AG04449 (cell line): Measurements from ENCODE around the gene PPL.

Experiments
- CTCF ChIA-PET: fragments of 350-600 bp; formaldehyde crosslinking; extraction: SDS; loops from one replicate; lab custom pipeline; 2021; ENCODE audit warnings: antibody characterized with exemption; lab: Yijun Ruan, JAX
- POLR2A ChIA-PET: fragments of 400-600, 350-600 bp; formaldehyde crosslinking; extraction: SDS; loops from one replicate; lab custom pipeline; 2020; ENCODE audit warnings: antibody characterized with exemption, inconsistent platforms; lab: Yijun Ruan, JAX
- DNase-seq: peaks from one replicate; pipeline ENCODE4 v3.0.0-alpha.2; 2010; ENCODE audit warnings: low read depth, low spot score
- H3K4me3 ChIP-seq: 2 replicates; pipeline ENCODE4 v1.5.1; 2011; ENCODE audit warnings: low read depth, mild to moderate bottlenecking, control low read depth, low read length
- CTCF ChIP-seq: IDR thresholded peaks from one replicate; pipeline ENCODE4 v1.5.1; 2011; ENCODE audit warnings: mild to moderate bottlenecking, moderate library complexity, low read length, control low read depth, inconsistent platforms; ENCODE audit not compliant: insufficient read depth; ENCODE audit errors: missing control alignments

PPL gene

DNA sequence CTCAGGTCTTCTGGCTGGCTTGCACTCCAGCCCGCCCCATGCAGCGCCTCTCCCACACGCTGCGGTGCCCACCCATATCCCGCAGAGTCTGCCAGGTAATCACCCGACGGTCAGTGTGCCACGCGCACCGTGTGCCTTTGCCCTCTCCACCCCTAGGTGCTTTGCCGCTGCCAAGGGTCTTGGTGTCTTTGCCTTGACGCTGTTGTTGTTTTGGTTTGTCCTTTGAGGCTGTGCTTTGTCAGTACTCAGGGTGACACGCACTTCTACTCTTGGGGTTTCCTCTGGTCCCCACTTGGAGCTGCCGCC lies 59.6 kb downstream of the PPL start:
- no peak for DNase-seq
- ChIA-PET CTCF (no interaction called here), POLR2A (interaction anchor here (0.7 kb wide), 1 partner anchor 25 kb away, joined by 3 read pairs; no protein-coding TSS in a partner anchor)
- H3K4me3 ChIP-seq, result no peak overlapping the region
- TF ChIP-seq CTCF, result no peak

DNA sequence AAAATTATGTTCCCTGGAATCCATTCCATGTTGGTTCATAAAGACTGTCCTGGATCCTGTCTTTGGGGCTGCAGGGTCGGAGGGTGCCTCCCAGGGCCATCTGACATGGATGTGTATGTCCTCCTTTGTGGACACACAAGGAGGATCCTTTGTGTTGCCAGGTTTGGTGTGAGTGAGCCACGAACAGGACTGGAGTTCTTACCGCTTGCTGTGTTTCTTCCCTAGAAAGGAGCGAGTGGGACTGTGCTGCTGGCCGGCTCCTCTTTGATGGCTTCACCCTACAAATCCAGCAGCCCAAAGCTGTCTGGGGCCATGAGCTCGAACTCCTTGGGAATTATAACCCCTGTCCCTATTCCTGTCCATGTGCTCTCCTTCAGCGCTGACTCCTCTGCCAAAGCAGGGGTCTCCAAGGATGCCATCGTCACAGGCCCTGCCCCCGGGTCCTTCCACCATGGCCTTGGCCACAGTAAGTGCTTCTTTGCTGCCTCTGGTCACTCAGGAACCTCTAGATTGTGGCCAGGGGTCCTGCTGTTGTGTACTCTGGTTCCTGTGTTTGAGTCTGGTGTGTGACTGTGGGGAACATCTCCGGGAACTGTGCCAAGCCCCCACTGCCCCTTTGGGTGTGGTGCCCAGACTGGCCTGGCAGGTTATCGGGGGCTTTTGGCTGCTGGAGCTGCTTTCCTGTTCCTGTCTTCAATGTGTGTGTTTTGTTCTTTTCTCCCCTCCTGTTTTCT lies 60.1 kb downstream of the PPL start:
- no peak for TF ChIP-seq CTCF
- no peak overlapping the region for H3K4me3 ChIP-seq
- CTCF ChIA-PET, result interaction anchor here (1.4 kb wide), 1 partner anchor 14 kb away, joined by 3 read pairs; no protein-coding TSS in a partner anchor
- POLR2A ChIA-PET, result interaction anchor here (0.7 kb wide), 1 partner anchor 25 kb away, joined by 3 read pairs; no protein-coding TSS in a partner anchor
- DNase-seq, result no peak

DNA sequence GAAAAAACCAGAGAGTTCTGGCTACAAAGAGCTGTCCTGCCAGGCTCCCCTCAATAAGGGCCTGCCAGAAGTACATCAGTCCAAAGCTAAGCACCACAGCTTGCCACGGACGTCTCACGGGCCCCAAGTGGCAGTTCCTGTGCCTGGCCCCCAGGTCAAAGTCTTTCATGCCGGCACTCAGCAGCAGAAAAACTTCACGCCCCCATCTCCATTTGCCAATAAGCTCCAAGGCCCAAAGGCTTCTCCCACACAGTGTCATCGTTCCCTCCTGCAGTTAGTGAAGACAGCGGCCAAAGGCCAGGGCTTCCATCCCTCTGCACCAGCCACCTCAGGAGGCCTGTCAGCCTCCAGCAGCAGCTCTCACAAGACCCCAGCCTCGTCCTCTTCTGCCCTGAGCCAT lies 62.3 kb downstream of the PPL start:
- no peak overlapping the region for H3K4me3 ChIP-seq
- no peak for TF ChIP-seq CTCF
- POLR2A ChIA-PET, result interaction anchor here (1.0 kb wide), 1 partner anchor 72 kb away, joined by 3 read pairs; the partner anchor contains the start of gene ROGDI
- CTCF ChIA-PET, result interaction anchor here (1.0 kb wide), 1 partner anchor 81 kb away, joined by 6 read pairs; no protein-coding TSS in a partner anchor
- DNase-seq, result no peak

DNA sequence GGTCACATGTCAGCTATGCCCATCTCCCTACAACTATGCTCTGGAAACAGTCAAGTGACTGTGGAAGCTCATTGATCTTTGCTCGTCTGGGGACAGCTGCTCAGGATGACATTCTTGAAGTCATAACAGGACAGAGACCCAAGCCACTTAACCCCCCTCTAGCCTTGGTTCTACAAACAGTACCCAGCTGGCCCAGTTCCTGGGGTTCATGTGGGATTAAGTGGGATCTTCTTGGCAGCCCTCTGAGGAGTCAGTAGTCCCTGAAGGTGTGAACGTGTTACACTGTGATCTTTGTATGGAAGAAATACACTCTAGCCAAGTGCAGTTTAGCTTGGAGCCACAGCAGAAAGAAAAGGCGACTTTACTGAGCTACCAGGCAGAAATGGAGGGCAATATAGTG lies 63.9 kb downstream of the PPL start:
- no peak for TF ChIP-seq CTCF
- ChIA-PET POLR2A (no interaction called here), CTCF (no interaction called here)
- no peak for DNase-seq
- no peak overlapping the region for H3K4me3 ChIP-seq

- no peak overlapping the region for H3K4me3 ChIP-seq
- ChIA-PET POLR2A (no interaction called here), CTCF (interaction anchor here (1.0 kb wide), 1 partner anchor 86 kb away, joined by 4 read pairs; no protein-coding TSS in a partner anchor)
- TF ChIP-seq CTCF, result no peak
- no peak for DNase-seq
Measured at GRCh38 chr16:4871071-4871470, 65.9 kb downstream of the PPL start.

DNA sequence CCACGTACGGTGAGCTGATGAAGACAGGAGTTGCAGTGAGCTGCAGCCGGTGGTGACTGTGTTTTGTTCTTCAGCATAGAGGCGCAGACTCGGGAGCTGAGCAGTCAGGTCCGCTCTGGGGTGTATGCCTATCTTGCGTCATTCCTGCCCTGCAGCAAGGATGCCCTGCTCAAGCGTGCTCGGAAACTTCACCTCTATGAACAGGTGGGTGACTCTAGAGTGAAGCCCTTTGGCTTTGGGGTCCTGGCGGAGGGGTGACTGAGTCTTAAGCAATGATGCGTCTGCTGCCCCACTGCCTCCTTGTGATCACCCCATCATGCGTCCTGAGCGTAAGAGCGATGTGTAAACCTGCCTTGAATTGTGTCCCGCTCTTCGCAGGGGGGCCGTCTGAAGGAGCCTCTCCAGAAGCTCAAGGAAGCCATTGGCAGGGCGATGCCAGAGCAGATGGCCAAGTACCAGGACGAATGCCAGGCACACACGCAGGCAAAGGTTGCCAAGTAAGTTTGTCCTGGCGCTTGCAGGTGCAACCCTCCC lies 66.7 kb downstream of the PPL start:
- ChIA-PET POLR2A (no interaction called here), CTCF (no interaction called here)
- TF ChIP-seq CTCF, result no peak
- H3K4me3 ChIP-seq, result no peak overlapping the region
- DNase-seq, result no peak
